GM19328 (cell line): ENCODE measurements around the gene GATAD2A.
"Not testable (repeated sequence)": the region's sequence is repeated elsewhere in the genome, so short reads cannot be mapped to it uniquely, and the experiment has no call there.

Source experiments
- ATAC-seq: cut with Tn5 transposase; IDR thresholded peaks from one replicate; pipeline ENCODE4 v1.9.1; 2021; ENCODE audit warnings: mild to moderate bottlenecking, moderate library complexity; ENCODE audit not compliant: unreplicated experiment

Gene GATAD2A

GRCh38 chr19:19463348-19464117 is 58.1 kb downstream of the GATAD2A start:
- ATAC-seq: no peak

DNA sequence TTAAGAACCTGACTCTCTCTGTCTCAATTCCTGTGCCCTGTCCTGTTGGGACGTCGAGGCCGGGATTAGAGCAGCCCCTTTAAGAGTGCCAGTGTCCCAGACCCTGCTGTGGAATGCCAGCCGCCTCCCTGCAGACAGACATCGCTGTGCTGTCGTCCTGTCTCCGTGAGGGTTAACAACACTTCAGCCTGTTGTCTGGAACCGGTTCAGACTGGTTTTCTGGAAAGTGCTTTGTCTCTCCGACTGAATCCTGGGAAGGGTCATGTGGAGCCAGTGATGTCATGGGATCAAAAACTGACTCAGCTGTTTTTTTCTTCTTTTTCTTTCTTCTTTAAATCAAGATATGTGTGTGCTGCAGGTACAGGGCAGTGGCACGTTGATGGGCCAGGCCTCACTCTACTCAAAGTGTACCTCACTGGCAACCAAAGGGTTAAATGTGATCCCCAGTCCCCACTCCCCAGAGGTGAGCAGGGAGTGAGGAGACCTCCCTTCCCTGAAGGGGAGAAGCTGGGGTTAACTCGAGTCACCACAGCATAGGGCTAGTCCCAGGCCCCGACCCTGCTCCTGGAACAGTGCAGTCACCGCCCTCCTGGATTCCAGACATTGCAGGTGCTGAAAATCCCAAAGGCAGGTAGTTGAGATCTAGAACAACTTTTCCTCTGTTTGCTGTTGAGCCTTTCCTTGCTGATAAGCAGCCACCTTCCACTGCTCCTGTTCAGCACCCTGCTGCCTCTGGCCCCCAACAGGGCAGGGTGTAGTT is 59.0 kb downstream of the GATAD2A start:
- no peak for ATAC-seq

DNA sequence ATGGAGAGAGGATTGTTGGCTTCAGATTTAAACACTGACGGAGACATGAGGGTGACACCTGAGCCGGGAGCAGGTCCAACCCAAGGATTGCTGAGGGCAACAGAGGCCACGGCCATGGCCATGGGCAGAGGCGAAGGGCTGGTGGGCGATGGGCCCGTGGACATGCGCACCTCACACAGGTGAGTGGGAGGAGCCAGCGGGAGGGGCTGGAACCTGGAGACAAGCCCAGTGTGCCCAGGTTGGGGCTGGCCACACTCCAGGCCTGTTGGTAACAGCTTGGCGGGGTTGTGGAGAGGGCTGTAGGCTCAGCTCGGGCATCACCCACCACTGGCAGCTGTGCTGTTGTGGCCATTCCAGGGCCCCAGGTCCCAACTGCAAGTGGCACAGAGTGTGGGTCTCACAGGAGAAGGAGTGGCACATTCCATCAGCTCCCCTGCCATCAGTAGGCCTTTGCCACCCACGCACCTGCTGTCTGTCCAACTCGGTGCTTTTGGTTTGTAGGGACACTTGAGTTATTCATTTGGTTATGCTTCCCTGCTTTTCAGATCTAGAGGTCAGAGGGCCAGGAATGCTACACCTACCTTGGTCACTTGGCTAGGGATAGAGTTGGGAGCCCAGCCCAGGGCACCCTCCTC is 60.1 kb downstream of the GATAD2A start:
- ATAC-seq: no peak

GRCh38 chr19:19466201-19466600 is 60.7 kb downstream of the GATAD2A start:
- ATAC-seq: no peak

GRCh38 chr19:19468424-19469050 is 63.1 kb downstream of the GATAD2A start:
- ATAC-seq: no peak

DNA sequence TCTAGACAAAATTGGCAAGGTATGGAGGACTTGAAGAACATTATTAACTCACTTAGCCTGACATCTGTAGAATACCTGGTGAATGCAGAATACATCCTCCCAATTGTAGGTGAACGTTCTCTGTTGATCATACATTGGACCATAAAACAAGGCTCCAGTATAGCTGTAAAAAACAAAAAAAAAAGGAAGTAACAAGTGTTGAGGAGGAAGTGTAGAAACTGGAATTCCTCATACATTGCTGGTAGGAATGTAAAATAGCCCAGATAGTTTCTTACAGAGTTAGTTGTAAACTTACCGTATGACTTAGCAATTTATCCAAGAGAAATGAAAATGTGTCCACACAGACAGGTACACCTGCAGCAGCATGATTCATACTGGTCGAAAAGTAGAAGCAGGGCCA is 65.1 kb downstream of the GATAD2A start:
- no peak for ATAC-seq

- ATAC-seq: no peak
Observed at GRCh38 chr19:19471682-19472081, 66.2 kb downstream of the GATAD2A start.

DNA sequence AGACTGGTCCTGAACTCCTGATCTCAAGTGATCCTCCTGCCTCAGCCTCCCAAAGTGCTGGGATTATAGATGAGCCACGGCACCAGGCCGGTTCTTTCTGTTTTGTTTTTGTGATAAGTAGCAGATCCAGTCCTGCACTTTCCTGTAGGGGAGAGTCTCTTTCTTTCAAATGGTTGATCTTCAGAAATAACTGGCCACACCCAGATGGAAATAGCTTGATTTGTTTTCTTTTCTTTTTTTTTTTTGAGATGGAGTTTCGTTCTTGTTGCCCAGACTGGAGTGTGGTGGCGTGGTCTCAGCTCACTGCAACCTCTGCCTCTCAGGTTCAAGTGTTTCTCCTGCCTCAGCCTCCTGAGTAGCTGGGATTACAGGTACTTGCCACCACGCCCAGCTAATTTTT is 66.6 kb downstream of the GATAD2A start:
- not testable (repeated sequence) for ATAC-seq

- no peak for ATAC-seq
Observed at GRCh38 chr19:19475015-19475765, 69.7 kb downstream of the GATAD2A start.

DNA sequence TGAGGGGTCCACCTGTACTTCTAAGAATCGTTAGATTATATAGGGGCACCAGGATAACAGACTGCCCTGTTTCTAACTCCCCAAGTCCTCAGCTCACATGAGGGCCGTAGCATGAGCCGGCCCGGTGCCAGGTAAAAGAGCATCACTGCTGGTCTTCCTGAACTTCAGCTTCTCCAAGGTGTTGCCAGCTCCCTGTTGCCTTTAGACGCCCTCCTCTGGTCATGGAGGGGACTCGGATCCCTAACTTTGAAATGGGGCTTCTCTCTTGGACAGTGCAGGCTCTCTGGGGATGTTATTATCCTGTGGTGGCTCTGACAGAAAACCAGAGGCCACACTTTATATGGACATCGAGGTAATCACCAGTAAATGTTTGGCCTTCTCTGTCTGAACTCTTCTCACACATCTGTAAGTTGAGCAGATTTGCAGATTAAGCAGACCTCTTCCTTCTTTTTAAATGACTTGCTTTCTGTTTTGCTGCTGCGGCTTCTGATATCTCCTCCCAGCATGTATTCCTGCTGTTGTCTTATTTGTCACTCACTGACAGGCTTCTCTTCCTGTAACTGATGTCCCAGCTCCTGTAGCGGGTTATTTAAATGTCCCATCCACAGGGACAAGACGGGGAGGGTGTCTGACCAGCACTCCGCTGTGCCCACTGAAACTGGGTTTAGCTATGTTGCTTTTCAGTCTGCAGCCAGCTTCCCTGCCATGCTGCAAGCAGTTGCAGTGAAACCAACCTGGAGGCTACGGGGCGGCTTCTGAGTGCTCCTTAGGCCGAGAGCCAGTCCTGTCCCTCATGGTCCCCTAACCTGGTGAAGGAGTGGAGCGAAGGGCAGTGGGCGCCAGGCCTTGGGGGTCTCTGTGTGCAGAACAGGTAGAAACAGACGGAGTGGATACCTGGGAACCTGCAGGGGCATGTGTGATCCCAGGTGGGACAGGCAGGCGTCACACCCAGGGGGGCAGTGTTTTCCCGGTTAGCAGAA is 70.7 kb downstream of the GATAD2A start:
- ATAC-seq: no peak

DNA sequence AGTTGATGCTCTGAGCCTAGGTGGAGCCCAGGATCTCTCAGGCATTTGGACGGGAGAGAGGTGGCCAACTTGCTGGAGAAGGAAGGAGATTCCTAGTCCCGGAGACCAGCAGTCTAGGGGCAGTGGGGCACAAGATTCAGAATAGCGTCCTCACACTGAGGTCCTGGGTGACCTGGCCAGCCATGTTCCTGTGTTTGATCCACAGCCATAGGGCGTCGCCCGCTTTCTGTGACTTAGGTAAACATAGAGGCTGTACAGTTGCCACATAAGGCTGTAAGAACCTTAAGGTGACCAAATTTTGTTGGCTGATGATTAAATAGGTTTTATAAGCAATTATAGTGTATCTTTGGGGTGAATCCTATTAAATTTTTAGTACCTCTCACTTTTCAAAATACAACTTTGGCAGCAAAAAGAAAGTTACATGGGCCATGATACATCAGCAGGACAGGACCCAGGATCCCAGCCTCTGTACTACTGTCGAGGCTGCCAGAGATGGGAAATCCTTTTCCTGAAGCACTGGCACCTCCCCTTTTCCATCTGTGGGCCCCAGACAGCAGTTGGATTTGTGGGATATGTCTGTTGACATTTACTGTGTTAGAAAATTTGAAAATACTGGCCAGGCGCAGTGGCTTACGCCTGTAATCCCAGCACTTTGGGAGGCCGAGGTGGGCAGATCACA is 72.4 kb downstream of the GATAD2A start:
- ATAC-seq: no peak

- no peak for ATAC-seq
Observed at GRCh38 chr19:19480688-19481087, 75.2 kb downstream of the GATAD2A start.

DNA sequence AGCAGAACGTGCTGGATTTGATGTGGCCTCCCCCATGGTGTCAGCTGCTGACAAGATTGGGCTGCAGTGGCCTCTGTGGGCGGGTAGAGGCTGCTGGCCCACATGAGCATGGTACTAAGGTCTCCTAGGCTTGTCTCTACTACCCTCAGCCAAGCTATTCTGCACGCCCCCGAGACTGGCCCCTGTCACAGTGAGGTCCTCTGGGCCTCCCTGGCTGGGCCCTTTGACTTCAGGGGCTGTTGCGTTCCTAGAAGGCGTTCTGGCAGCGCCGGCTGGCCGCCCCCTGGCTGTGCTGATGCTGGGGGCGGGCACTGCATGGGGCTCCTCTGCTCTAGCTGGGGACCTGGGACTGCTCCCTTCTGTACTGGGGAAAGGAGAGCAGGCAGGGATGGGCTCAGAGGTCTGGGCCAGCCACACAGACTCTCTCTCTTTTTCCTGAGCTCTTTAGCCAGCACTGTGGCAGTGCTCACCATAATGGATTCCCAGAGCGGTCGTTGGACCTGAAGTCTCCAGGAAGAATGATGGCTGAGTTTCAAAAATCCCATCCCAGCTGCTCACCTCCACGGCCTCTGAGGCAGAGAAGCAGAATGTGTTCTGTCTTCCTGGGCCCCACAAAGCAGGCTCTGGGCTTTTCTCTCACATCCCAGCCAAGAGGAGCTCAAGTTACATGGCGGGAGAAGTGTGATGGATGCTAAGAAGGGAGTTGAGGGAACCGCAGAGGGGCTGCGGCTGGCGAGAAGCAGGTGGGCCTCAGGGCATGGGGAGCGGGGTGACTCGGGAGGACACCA is 77.5 kb downstream of the GATAD2A start:
- no peak for ATAC-seq

- ATAC-seq: no peak
Observed at GRCh38 chr19:19485161-19485997, 79.9 kb downstream of the GATAD2A start.

DNA sequence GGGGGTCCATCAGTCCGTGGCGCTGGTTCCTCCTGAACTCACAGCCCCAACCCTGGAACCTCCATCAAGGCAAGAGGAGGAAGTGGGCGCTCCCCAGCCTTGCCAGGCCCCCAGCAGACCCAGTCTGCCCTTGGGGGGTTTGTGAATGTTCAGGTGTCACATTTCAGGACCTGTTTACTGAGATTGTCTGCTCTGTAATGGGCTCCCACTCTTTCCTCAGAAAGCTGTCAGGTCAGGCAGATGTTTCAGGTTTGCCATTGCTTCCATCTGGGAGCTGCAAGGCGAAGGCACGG is 80.5 kb downstream of the GATAD2A start:
- no peak for ATAC-seq

DNA sequence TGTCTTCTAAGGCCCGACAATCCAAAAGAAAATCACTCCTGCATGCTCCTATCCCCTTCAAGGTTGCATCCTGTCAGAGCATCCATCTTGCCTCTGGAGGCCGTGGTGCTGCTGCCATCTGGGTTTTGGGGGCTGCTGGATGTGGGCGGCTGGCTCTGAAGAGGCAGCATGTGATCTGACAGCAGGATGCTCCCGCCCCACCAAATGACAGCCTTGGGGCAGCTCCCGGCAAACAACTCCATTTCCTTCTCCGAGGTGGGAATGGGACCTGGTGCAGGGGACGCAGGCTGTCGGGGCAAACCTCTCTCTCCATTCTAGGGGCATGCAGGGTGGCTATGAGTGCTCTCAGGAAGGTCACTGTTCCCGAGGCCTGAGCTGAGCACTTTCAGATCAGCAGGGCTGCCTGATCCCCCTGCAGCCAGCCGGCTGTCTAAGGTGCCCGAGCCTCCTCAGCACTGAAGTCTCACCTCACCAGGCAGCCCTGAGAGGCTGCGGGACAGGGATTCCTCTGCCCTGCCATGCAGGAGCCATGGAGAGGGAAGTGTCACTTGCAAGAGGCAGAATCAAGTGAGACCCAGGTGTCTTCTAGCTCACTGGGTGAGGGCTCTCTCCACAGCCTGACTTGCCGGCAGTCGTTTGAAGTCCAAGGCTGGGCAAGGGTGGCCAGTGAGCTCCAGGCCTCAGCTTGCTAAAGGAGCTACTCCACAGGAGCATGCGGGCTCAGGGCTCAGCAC is 81.0 kb downstream of the GATAD2A start:
- no peak for ATAC-seq
